Activated CD8-positive, alpha-beta memory T cell treated with anti-CD3 and anti-CD28 coated beads, Interleukin-2, amount 50 U/mL, for 1 hour (primary cell): Measurements from ENCODE around the gene MACROD2.

Source experiments
- DNase-seq: peaks from one replicate; pipeline ENCODE4 v3.0.0-alpha.2; 2020; ENCODE audit errors: extremely low read depth

MACROD2 gene

GRCh38 chr20:14709439-14709838, 714.1 kb downstream of the MACROD2 start:
- no peak for DNase-seq

- no peak for DNase-seq
Measured at GRCh38 chr20:14710951-14711350, 715.6 kb downstream of the MACROD2 start.

- DNase-seq, result no peak
Measured at GRCh38 chr20:14711652-14712051, 716.3 kb downstream of the MACROD2 start.

- DNase-seq, result no peak
Measured at GRCh38 chr20:14712302-14712739, 717.0 kb downstream of the MACROD2 start.

- DNase-seq, result no peak
Measured at GRCh38 chr20:14715400-14715799, 720.1 kb downstream of the MACROD2 start.

GRCh38 chr20:14716351-14716801, 721.1 kb downstream of the MACROD2 start:
- DNase-seq, result no peak

- no peak for DNase-seq
Measured at GRCh38 chr20:14717134-14717999, 722.1 kb downstream of the MACROD2 start.

GRCh38 chr20:14720251-14720650, 724.9 kb downstream of the MACROD2 start:
- no peak for DNase-seq

- DNase-seq, result no peak
Measured at GRCh38 chr20:14721926-14722452, 726.7 kb downstream of the MACROD2 start.

- no peak for DNase-seq
Measured at GRCh38 chr20:14723614-14724013, 728.3 kb downstream of the MACROD2 start.

- DNase-seq, result no peak
Measured at GRCh38 chr20:14724036-14724435, 728.7 kb downstream of the MACROD2 start.

- DNase-seq, result no peak
Measured at GRCh38 chr20:14724468-14724867, 729.2 kb downstream of the MACROD2 start.

GRCh38 chr20:14726591-14726990, 731.3 kb downstream of the MACROD2 start:
- DNase-seq, result no peak

- DNase-seq, result no peak
Measured at GRCh38 chr20:14727485-14728150, 732.3 kb downstream of the MACROD2 start.

GRCh38 chr20:14729390-14729789, 734.1 kb downstream of the MACROD2 start:
- DNase-seq, result no peak

GRCh38 chr20:14732343-14732742, 737.0 kb downstream of the MACROD2 start:
- no peak for DNase-seq

GRCh38 chr20:14732996-14733395, 737.7 kb downstream of the MACROD2 start:
- no peak for DNase-seq

GRCh38 chr20:14740380-14740779, 745.1 kb downstream of the MACROD2 start:
- DNase-seq, result no peak

GRCh38 chr20:14741616-14742015, 746.3 kb downstream of the MACROD2 start:
- DNase-seq, result no peak

- no peak for DNase-seq
Measured at GRCh38 chr20:14744723-14745122, 749.4 kb downstream of the MACROD2 start.

- DNase-seq, result no peak
Measured at GRCh38 chr20:14745830-14746229, 750.5 kb downstream of the MACROD2 start.

- no peak for DNase-seq
Measured at GRCh38 chr20:14751191-14751590, 755.9 kb downstream of the MACROD2 start.

GRCh38 chr20:14757728-14758127, 762.4 kb downstream of the MACROD2 start:
- DNase-seq, result no peak
